Mucosa of descending colon (tissue), 3 donors: ENCODE measurements around the gene SERP1. TPM values are rescaled to one million over a fixed set of nuclear protein-coding genes. Genes with fewer than 3 reads are reported as not detected.

ENCODE experiments used
- ATAC-seq: fragments of 200-7000 bp; cut with Tn5 transposase; one replicate; pipeline ENCODE4 v1.9.1; 2020; ENCODE audit warnings: mild to moderate bottlenecking, moderate library complexity
- DNase-seq, 3 donors: peaks; one replicate each; pipeline ENCODE4 v3.0.0-alpha.2; 2020
- H3K36me3 ChIP-seq: fragments of 200-600 bp; one replicate; pipeline ENCODE4 v1.8.0; 2021; ENCODE audit warnings: low read depth, mild to moderate bottlenecking
- H3K4me1 ChIP-seq: fragments of 200-600 bp; one replicate; pipeline ENCODE4 v1.8.0; 2021; ENCODE audit warnings: low read depth, mild to moderate bottlenecking
- H3K4me3 ChIP-seq: fragments of 200-600 bp; one replicate; pipeline ENCODE4 v1.8.0; 2021; ENCODE audit warnings: mild to moderate bottlenecking
- H3K9me3 ChIP-seq: fragments of 200-600 bp; one replicate; pipeline ENCODE4 v1.8.0; 2021; ENCODE audit warnings: mild to moderate bottlenecking
- CTCF ChIP-seq: fragments of 200-600 bp; IDR thresholded peaks from one replicate; pipeline ENCODE4 v1.8.0; 2022; ENCODE audit warnings: antibody characterized with exemption, mild to moderate bottlenecking
- intact Hi-C, 2 donors: fragments of 100-400 bp; cut with DNase I in 1 of 2; cut with micrococcal nuclease in 1 of 2; formaldehyde crosslinking; loops; one replicate each; pipeline versions ENCODE4 v1.11.0 to v1.11.1; 2022; cut with DNase I, micrococcal nuclease
- long read RNA-seq, 2 donors: library from polyadenylated mRNA; unstranded; transcript quantifications; one replicate each; pipeline ENCODE4 v2.0.0, GENCODE V29; 2019 to 2021
- total RNA-seq, 3 donors: library from RNA; stranded (reverse); fragmentation: NEBNext Ultra II Directional in 2 of 3; extraction: Animal tissue kit (Norgen Biotek cat#: 25700) in 2 of 3; gene quantifications; one replicate each; pipeline versions ENCODE4 v1.2.1 to v1.2.4, GENCODE V29; 2021 to 2023
- donor health status: DM: no; HTN: no; CAD: no; lungs with moderate emphysema.
- donor health status: DM: no; HTN: no; CAD: no.
- donor health status: DM: no; HTN: yes; CAD: no.

SERP1 gene
- 10 to 100 TPM; 72.8 to 87.1 (median 86.6) TPM for total RNA-seq
- long read RNA-seq, donor 1, transcript SERP1-201 (3 exons, 3,171 nt), result major isoform, 172 of 179 reads
- long read RNA-seq, donor 1, partial matches to known transcripts, result 0 of 179 reads
- long read RNA-seq, donor 1, other reads (novel, unspliced or antisense), result 5 of 179 reads
- long read RNA-seq, donor 2, transcript SERP1-201 (3 exons, 3,171 nt), result major isoform, 111 of 120 reads
- long read RNA-seq, donor 2, partial matches to known transcripts, result 0 of 120 reads
- long read RNA-seq, donor 2, other reads (novel, unspliced or antisense), result 6 of 120 reads

- Histone ChIP-seq H3K4me1 (peaks cover 22% of the 10 kb centered on the region), H3K4me3 (peak within 1 kb of the TSS; percentile 93)
- intact Hi-C loops, result no loop called here
Observed at GRCh38 chr3:150546226-150547044, at the start of gene SERP1, which contains the start of gene EIF2A. Gene SERP1 (minus strand): TSS chr3:150546496. CDS start chr3:150546135, 361 bp downstream. Gene EIF2A (plus strand): TSS chr3:150546787. CDS start chr3:150546803, 16 bp downstream.

GRCh38 chr3:150594150-150594549, 47.9 kb upstream of the SERP1 start:
- no peak for TF ChIP-seq CTCF
- DNase-seq (no peak), ATAC-seq (no peak)
- Histone ChIP-seq H3K4me3 (no peak overlapping the region), H3K4me1 (no peaks in the 10 kb centered on the region), H3K9me3 (no peaks in the 10 kb centered on the region), H3K36me3 (no peaks in the 10 kb centered on the region)
- intact Hi-C loops, result no loop called here

More at GRCh38 chr3:150546226-150547044, at the start of gene SERP1, which contains the start of gene EIF2A:
- no peak for TF ChIP-seq CTCF
- Histone ChIP-seq H3K36me3 (no peaks in the 10 kb centered on the region), H3K9me3 (no peaks in the 10 kb centered on the region)
- DNase-seq (peak; percentile 99 to 100 (median 99)), ATAC-seq (peak; percentile 96)

GRCh38 chr3:150589759-150590158, 43.5 kb upstream of the SERP1 start:
- peak; percentile 73 for ATAC-seq
- Histone ChIP-seq H3K4me3 (no peak overlapping the region), H3K9me3 (no peaks in the 10 kb centered on the region), H3K4me1 (no peaks in the 10 kb centered on the region), H3K36me3 (no peaks in the 10 kb centered on the region)
- intact Hi-C loops, result no loop called here
- DNase-seq, result no peak
- TF ChIP-seq CTCF, result no peak

GRCh38 chr3:150588027-150588830, 41.9 kb upstream of the SERP1 start:
- H3K4me1 ChIP-seq, result no peaks in the 10 kb centered on the region

More at GRCh38 chr3:150588027-150588830, 41.9 kb upstream of the SERP1 start:
- Histone ChIP-seq H3K9me3 (no peaks in the 10 kb centered on the region), H3K4me3 (no peak overlapping the region), H3K36me3 (no peaks in the 10 kb centered on the region)
- TF ChIP-seq CTCF, result no peak
- no peak for ATAC-seq
- DNase-seq, result no peak
- intact Hi-C loops, result no loop called here
